ENCODE data around the gene NF2.

NF2 gene

DNA sequence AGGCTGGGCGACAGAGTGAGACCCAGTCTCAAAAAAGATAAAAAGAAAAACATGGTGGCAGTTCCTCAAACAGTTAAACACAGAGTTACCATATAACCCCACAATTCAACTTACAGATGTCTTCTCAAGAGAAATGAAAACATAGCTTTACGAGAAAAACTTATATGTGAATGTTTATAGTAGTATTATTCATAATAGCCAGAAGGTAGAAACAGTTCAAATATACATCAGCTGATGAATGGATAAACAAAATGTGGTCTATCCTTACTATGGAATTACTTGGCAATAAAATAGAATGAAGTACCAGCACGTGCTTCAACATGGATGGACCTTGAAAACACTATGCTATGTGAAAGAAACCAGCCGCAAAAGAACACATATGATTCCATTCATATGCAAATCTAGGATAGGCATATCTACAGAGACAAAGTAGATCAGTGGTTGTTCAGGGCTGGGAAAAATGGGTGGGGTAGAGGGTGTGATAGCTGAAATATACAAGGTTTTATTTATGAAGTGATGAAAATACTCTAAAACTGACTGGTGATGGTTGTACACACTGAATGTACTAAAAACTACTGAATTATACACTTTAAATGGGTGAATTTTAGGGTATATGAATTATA is 12.4 kb downstream of the NF2 start:
- no peak for DNase-seq (ENCODE audit: low read depth)
- TF ChIP-seq, protein P1, sequence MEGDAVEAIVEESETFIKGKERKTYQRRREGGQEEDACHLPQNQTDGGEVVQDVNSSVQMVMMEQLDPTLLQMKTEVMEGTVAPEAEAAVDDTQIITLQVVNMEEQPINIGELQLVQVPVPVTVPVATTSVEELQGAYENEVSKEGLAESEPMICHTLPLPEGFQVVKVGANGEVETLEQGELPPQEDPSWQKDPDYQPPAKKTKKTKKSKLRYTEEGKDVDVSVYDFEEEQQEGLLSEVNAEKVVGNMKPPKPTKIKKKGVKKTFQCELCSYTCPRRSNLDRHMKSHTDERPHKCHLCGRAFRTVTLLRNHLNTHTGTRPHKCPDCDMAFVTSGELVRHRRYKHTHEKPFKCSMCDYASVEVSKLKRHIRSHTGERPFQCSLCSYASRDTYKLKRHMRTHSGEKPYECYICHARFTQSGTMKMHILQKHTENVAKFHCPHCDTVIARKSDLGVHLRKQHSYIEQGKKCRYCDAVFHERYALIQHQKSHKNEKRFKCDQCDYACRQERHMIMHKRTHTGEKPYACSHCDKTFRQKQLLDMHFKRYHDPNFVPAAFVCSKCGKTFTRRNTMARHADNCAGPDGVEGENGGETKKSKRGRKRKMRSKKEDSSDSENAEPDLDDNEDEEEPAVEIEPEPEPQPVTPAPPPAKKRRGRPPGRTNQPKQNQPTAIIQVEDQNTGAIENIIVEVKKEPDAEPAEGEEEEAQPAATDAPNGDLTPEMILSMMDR (conservative IDR thresholded peaks at IDR 0.05; ENCODE audit: low read depth, low read length) = no peak

DNA sequence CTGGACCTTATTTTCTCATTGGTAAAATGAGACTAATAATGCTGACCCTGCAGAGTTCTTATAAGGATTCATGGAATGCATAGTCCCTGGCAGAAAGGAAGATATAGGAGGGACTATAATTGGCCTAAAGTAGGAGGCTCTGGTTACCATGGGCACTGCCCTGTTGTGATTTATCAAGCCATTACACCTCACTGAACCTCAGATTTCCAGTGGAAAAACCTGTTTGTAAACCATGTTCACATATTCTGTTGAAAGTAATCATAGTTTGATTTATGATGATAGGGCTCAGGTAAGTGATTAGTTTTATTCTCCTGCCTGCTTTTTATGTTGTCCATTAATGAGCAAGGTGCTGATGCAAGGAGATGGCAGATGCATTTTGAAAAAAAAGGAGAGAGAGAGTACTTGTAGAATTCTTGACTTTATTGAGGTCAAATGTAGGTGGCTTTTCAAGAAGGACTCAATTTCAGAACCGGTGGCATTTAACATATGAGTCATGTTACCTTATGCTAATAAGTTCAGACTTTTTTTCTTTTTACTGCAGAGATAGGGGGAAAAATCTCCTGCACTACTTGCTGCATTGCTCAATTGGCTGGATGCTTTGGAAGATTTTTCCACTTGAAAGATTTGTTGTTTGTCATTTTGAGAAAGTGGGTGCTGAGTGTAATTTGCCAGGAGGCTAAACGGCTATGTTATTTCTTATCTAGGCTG is 14.6 kb downstream of the NF2 start:
- TF ChIP-seq, protein P1 (conservative IDR thresholded peaks at IDR 0.05; ENCODE audit: low read depth, low read length) = no peak
- DNase-seq (ENCODE audit: low read depth) = peak; percentile 53
- no peak overlapping the region for H3K4me3 ChIP-seq (ENCODE audit: low read depth, low read length)

More for the DNA sequence above, 12.4 kb downstream of the NF2 start:
- H3K4me3 ChIP-seq (ENCODE audit: low read depth, low read length) = no peak overlapping the region

DNA sequence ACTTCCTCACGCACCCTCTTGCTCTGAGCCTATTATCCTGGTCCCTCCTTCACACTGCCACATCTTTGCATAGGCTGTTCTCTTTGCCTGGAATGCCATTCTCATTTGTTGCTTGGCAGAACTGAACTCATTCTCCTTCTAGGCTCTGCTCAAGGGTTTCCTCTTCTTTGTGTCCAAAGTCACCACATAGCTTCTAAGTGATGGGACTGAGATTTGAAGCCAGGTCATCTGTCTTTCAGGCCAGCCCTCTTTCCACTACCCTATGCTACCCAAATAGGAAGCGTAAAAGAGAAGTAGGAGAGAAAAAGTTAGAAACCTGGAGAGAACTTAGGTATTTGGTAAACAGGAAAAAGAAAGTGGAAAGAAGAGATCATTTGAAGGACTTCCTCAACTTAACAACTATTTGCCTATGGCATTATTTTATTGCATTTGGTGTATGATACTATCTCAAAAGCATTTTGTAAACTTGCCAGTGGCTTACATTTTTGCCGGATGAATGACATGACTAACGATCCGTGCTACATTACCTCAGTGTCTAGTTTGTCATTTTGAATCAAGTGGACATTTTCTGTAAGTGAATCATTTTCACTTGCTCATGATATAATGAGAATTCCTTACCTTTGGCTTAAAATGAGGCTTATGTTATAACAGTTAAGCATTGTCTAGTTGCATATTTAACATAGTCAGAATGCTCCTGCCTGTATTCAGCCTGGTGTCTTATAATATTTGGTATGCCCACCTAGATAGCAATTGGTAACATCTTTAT is 18.5 kb downstream of the NF2 start:
- DNase-seq (ENCODE audit: low read depth) = peak; percentile 92
- TF ChIP-seq, protein P1 (conservative IDR thresholded peaks at IDR 0.05; ENCODE audit: low read depth, low read length) = no peak
- H3K4me3 ChIP-seq (ENCODE audit: low read depth, low read length) = no peak overlapping the region

DNA sequence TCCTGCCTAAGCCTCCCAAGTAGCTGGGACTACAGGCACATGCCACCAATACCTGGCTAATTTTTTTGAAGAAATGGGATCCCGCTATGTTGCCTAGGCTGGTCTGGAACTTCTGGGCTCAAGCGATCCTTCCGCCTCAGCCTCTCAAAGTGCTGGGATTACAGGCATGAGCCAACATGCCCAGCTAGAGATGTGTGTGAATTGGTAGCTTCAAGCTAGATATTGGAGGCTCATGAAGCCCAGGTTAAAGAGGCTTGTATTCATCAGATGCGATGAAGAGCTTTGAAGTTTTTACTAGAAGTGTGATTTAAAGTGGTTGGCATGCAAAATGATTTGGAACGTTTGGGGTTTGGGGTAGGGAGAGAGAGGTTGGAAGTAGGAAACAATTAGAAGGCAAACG is 19.6 kb downstream of the NF2 start:
- no peak for DNase-seq (ENCODE audit: low read depth)
- TF ChIP-seq, protein P1 (conservative IDR thresholded peaks at IDR 0.05; ENCODE audit: low read depth, low read length) = no peak
- no peak overlapping the region for H3K4me3 ChIP-seq (ENCODE audit: low read depth, low read length)

DNA sequence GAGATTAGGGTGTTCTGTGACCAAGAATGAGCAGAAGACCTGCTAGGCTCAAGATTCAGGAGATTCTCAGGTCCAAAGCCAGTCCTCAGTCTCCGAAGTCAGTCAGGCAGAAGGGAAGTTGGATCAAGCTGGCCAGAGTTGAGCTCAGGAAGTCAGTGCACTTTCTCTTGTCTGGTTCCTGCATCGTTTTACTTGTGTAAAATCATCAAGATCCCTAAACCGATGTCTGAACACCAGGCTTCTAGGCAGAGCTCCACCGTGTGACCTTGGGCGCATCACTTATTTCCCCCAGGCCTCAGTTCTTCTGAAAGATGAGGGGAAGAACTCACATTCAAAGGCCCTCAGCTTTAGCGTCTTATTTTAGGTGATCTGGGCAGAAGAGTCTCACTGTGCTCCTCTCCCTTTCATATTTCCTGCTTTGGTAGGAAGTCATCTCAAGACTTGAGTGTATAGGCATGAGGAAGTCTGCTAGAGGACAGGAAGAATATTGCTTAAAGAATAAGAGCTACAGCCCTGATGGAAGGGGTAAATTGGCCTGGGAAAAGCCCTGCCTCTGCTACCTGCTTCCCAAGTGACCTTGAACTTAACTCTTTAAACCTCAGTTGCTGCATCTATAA is 20.2 kb downstream of the NF2 start:
- DNase-seq (ENCODE audit: low read depth) = no peak
- no peak overlapping the region for H3K4me3 ChIP-seq (ENCODE audit: low read depth, low read length)
- TF ChIP-seq, protein P1 (conservative IDR thresholded peaks at IDR 0.05; ENCODE audit: low read depth, low read length) = no peak

DNA sequence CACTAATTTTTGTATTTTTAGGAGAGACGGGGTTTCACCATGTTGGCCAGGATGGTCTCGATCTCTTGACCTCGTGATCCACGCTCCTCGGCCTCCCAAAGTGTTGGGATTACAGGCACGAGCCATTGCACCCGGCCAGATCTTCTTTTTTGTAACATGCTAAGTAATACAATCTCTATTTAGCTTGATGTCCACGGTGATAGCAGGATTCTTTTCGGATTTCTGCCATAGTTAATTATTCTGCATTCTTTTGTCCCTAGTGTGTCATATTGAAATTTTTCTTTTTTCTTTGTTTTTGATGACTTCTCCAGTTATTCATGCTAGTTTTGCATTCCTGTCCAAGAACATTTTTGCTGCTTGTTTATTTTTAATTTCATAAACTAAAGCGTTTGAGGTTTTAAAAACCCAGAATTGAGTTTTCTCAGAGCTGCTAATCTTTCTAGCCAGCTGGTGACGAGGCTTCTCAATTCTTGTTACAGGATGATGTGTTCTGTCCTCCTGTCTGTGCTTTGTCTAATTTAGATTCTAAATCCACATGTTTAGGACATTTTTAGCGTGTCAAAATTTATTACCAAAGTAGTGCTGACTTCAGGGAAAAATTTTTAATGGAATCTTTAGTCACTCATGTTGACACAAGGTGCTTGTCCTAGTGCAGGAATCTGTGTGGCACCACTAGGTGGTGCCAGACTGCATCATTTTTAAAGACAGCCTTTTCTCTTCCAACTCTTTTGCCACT is 21.8 kb downstream of the NF2 start:
- TF ChIP-seq, protein P1 (conservative IDR thresholded peaks at IDR 0.05; ENCODE audit: low read depth, low read length) = peak; percentile 88
- peak; percentile 82 for DNase-seq (ENCODE audit: low read depth)
- no peak overlapping the region for H3K4me3 ChIP-seq (ENCODE audit: low read depth, low read length)
